H9 (cell line): ENCODE measurements around the gene CXCL8. TPM values are rescaled to one million over a fixed set of nuclear protein-coding genes. Genes with fewer than 3 reads are reported as not detected.

Experiments
- DNase-seq: peaks from one replicate; pipeline ENCODE4 v3.0.0-alpha.2; 2017
- H2AFZ ChIP-seq: one replicate; pipeline ENCODE4 v1.6.1; 2013; ENCODE audit warnings: mild to moderate bottlenecking, low read length, control low read depth, moderate library complexity
- H2AK5ac ChIP-seq: 2 replicates; pipeline ENCODE4 v1.6.1; 2013; ENCODE audit warnings: low read length, control low read depth, mixed read lengths; ENCODE audit not compliant: insufficient read length
- H2BK120ac ChIP-seq: one replicate; pipeline ENCODE4 v1.6.1; 2013; ENCODE audit warnings: low read depth, mild to moderate bottlenecking, low read length, control low read depth, inconsistent platforms; ENCODE audit not compliant: poor library complexity, severe bottlenecking
- H2BK12ac ChIP-seq: 2 replicates; pipeline ENCODE4 v1.6.1; 2013; ENCODE audit warnings: low read length, control low read depth, mixed read lengths, low read depth; ENCODE audit not compliant: insufficient read length
- H2BK15ac ChIP-seq: 2 replicates; pipeline ENCODE4 v1.6.1; 2013; ENCODE audit warnings: low read depth, low read length, control low read depth
- H2BK20ac ChIP-seq: one replicate; pipeline ENCODE4 v1.6.1; 2013; ENCODE audit warnings: low read depth, mild to moderate bottlenecking, low read length, control low read depth, inconsistent platforms; ENCODE audit not compliant: poor library complexity, severe bottlenecking
- H2BK5ac ChIP-seq: 2 replicates; pipeline ENCODE4 v1.6.1; 2013; ENCODE audit warnings: low read length, control low read depth, mixed read lengths; ENCODE audit not compliant: insufficient read length
- H3K14ac ChIP-seq: 2 replicates; pipeline ENCODE4 v1.6.1; 2013; ENCODE audit warnings: low read length, control low read depth; ENCODE audit not compliant: insufficient read depth
- H3K18ac ChIP-seq: 2 replicates; pipeline ENCODE4 v1.6.1; 2013; ENCODE audit warnings: low read depth, mild to moderate bottlenecking, mixed read lengths, low read length, control low read depth; ENCODE audit not compliant: insufficient read length
- H3K23ac ChIP-seq: 2 replicates; pipeline ENCODE4 v1.6.1; 2013; ENCODE audit warnings: low read length, control low read depth, mixed read lengths, low read depth; ENCODE audit not compliant: insufficient read length
- H3K23me2 ChIP-seq: 2 replicates; pipeline ENCODE4 v1.6.1; 2013; ENCODE audit warnings: low read depth, mild to moderate bottlenecking, mixed read lengths, low read length, control low read depth; ENCODE audit not compliant: insufficient read length, poor library complexity, severe bottlenecking
- H3K27ac ChIP-seq: 2 replicates; pipeline ENCODE4 v1.5.1; 2013; ENCODE audit warnings: low read length, control low read depth, mixed read lengths, low read depth; ENCODE audit not compliant: insufficient read length
- H3K27me3 ChIP-seq: 2 replicates; pipeline ENCODE4 v1.6.1; 2013; ENCODE audit warnings: low read length, control low read depth, inconsistent platforms; ENCODE audit not compliant: insufficient read depth
- H3K4ac ChIP-seq: 2 replicates; pipeline ENCODE4 v1.6.1; 2013; ENCODE audit warnings: low read depth, mild to moderate bottlenecking, control low read depth, inconsistent platforms, low read length, moderate library complexity
- H3K4me1 ChIP-seq: 2 replicates; pipeline ENCODE4 v1.6.1; 2013; ENCODE audit warnings: low read length, control low read depth, inconsistent platforms; ENCODE audit not compliant: insufficient read depth
- H3K4me2 ChIP-seq: 2 replicates; pipeline ENCODE4 v1.6.1; 2013; ENCODE audit warnings: low read length, control low read depth, mixed read lengths; ENCODE audit not compliant: insufficient read length, insufficient read depth
- H3K56ac ChIP-seq: 2 replicates; pipeline ENCODE4 v1.6.1; 2013; ENCODE audit warnings: low read depth, mild to moderate bottlenecking, mixed read lengths, low read length, control low read depth; ENCODE audit not compliant: insufficient read length
- H3K79me1 ChIP-seq: 2 replicates; pipeline ENCODE4 v1.6.1; 2013; ENCODE audit warnings: low read depth, mild to moderate bottlenecking, moderate library complexity, low read length, control low read depth, inconsistent platforms; ENCODE audit not compliant: insufficient read depth, poor library complexity, severe bottlenecking
- H3K79me2 ChIP-seq: 2 replicates; pipeline ENCODE4 v1.6.1; 2013; ENCODE audit warnings: low read length, control low read depth, inconsistent platforms; ENCODE audit not compliant: insufficient read depth
- H3K9ac ChIP-seq: 2 replicates; pipeline ENCODE4 v1.6.1; 2013; ENCODE audit warnings: low read length, control low read depth, mixed read lengths; ENCODE audit not compliant: insufficient read length; ENCODE audit errors: extremely low read depth
- H3K9me3 ChIP-seq: one replicate; pipeline ENCODE4 v1.6.1; 2013; ENCODE audit warnings: low read depth, low read length, inconsistent platforms; ENCODE audit not compliant: control insufficient read depth
- H3T11ph ChIP-seq: one replicate; pipeline ENCODE4 v1.6.1; 2013; ENCODE audit warnings: mild to moderate bottlenecking, low read length, control low read depth, inconsistent platforms
- H4K20me1 ChIP-seq: one replicate; pipeline ENCODE4 v1.6.1; 2013; ENCODE audit not compliant: control insufficient read depth, insufficient read length, insufficient read depth
- H4K5ac ChIP-seq: 2 replicates; pipeline ENCODE4 v1.6.1; 2013; ENCODE audit warnings: low read depth, mild to moderate bottlenecking, mixed read lengths, low read length, control low read depth; ENCODE audit not compliant: insufficient read length
- H4K8ac ChIP-seq: replicated peaks from 2 replicates; pipeline ENCODE4 v1.6.1; 2013; ENCODE audit warnings: low read length, control low read depth, mixed read lengths, low read depth; ENCODE audit not compliant: insufficient read length
- H4K91ac ChIP-seq: 2 replicates; pipeline ENCODE4 v1.6.1; 2013; ENCODE audit warnings: low read depth, mild to moderate bottlenecking, moderate library complexity, mixed read lengths, low read length, control low read depth; ENCODE audit not compliant: insufficient read length
- H3K27ac Mint-ChIP-seq, 3 experiments: 2 replicates in 2 of 3; 3 replicates in 1 of 3; pipeline ENCODE4 v1.8.0; 2020 to 2021; ENCODE audit warnings: mixed read lengths in 3 of 3, mild to moderate bottlenecking in 1 of 3, moderate library complexity in 1 of 3
- H3K27me3 Mint-ChIP-seq: 2 replicates; pipeline ENCODE4 v1.8.0; 2021; ENCODE audit warnings: low read depth, mild to moderate bottlenecking, moderate library complexity, mixed read lengths
- H3K36me3 Mint-ChIP-seq, 3 experiments: 2 replicates in 2 of 3; 3 replicates in 1 of 3; pipeline ENCODE4 v1.8.0; 2020 to 2021; ENCODE audit warnings: low read depth in 3 of 3, mixed read lengths in 3 of 3; ENCODE audit not compliant: insufficient read depth in 1 of 3
- H3K4me1 Mint-ChIP-seq, 2 experiments: 2 replicates each; pipeline ENCODE4 v1.8.0; 2020; ENCODE audit warnings: mixed read lengths in 2 of 2
- H3K4me3 Mint-ChIP-seq, 2 experiments: 2 replicates in 1 of 2; 3 replicates in 1 of 2; pipeline ENCODE4 v1.8.0; 2020 to 2021; ENCODE audit warnings: mild to moderate bottlenecking in 2 of 2, mixed read lengths in 2 of 2, moderate library complexity in 1 of 2
- H3K9me3 Mint-ChIP-seq, 2 experiments: 2 replicates in 1 of 2; 3 replicates in 1 of 2; pipeline ENCODE4 v1.8.0; 2020; ENCODE audit warnings: mild to moderate bottlenecking in 2 of 2, mixed read lengths in 2 of 2, moderate library complexity in 1 of 2
- WGBS: extraction: QIAGEN DNeasy Blood & Tissue Kit; methylation state at CpG from one replicate; pipeline ENCODE4 v1.1.7; 2013; ENCODE audit warnings: missing lambda C conversion rate, low lambda C conversion rate, mixed read lengths; ENCODE audit not compliant: insufficient read length; ENCODE audit errors: extremely low coverage; 5-methylcytosine and 5-hydroxymethylcytosine counted together
- total RNA-seq: library from RNA; stranded (reverse); gene quantifications from 2 replicates; pipeline ENCODE4 v1.2.1, GENCODE V29; 2021
- TF ChIP-seq, protein P1 (sequence below): fragments of 200-600 bp; sonication (generic); conservative IDR thresholded peaks from 3 replicates; pipeline ENCODE4 v1.8.0; 2021; ENCODE audit warnings: antibody characterized with exemption, mild to moderate bottlenecking

Gene CXCL8
- total RNA-seq, 1 experiment from 2014 or later, result not detected

DNA sequence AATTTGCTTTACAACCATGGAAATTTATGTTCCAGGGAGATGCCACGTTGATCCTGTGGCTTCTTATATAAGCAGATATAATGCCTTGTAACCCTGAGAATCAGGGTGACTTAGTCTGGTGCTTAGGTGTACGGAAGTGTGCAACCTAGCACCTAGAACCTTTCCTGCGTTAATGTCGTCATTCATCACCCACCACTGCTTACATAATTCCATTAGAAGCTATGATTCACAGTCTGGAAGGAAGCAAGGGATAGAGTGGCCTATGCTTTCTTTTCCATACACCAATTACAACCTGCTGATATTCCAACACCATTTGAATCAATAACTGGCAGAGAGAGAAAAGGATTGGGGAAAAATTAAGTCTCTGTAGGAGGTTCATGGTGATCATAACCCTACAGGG is 17.3 kb upstream of the CXCL8 start:
- Mint-ChIP-seq H3K4me3 (no peak overlapping the region), H3K27me3 (no peaks in the 10 kb centered on the region), H3K27ac (no peak overlapping the region), H3K9me3 (no peaks in the 10 kb centered on the region), H3K4me1 (peaks cover 0 to 4% of the 10 kb centered on the region in 2 experiments; a peak in 2 of 4 replicates), H3K36me3 (no peaks in the 10 kb centered on the region)
- no peak overlapping the region for H3K18ac ChIP-seq
- H4K8ac ChIP-seq, result no peak overlapping the region
- no peak overlapping the region for H2BK120ac ChIP-seq
- H3K56ac ChIP-seq, result no peak overlapping the region
- peak overlapping the region; percentile 60 for H2AK5ac ChIP-seq
- no peak overlapping the region for H2BK15ac ChIP-seq
- no peaks in the 10 kb centered on the region; the same call in 1 of the 2 replicates for H3K4me1 ChIP-seq
- no peaks in the 10 kb centered on the region for H3K23me2 ChIP-seq
- no peak overlapping the region for H3K27ac ChIP-seq
- no peak overlapping the region for H2BK12ac ChIP-seq
- H3K79me2 ChIP-seq, result no peaks in the 10 kb centered on the region
- TF ChIP-seq, protein P1, sequence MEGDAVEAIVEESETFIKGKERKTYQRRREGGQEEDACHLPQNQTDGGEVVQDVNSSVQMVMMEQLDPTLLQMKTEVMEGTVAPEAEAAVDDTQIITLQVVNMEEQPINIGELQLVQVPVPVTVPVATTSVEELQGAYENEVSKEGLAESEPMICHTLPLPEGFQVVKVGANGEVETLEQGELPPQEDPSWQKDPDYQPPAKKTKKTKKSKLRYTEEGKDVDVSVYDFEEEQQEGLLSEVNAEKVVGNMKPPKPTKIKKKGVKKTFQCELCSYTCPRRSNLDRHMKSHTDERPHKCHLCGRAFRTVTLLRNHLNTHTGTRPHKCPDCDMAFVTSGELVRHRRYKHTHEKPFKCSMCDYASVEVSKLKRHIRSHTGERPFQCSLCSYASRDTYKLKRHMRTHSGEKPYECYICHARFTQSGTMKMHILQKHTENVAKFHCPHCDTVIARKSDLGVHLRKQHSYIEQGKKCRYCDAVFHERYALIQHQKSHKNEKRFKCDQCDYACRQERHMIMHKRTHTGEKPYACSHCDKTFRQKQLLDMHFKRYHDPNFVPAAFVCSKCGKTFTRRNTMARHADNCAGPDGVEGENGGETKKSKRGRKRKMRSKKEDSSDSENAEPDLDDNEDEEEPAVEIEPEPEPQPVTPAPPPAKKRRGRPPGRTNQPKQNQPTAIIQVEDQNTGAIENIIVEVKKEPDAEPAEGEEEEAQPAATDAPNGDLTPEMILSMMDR, result no peak
- H2AFZ ChIP-seq, result no peak overlapping the region
- no peaks in the 10 kb centered on the region for H3K79me1 ChIP-seq
- no peak overlapping the region for H2BK20ac ChIP-seq
- no CpG with 5 or more reads among the region's 4 CpGs for WGBS
- no peak overlapping the region for H3K4ac ChIP-seq
- H3K9me3 ChIP-seq, result no peaks in the 10 kb centered on the region
- no peak overlapping the region for H4K5ac ChIP-seq
- no peaks in the 10 kb centered on the region for H4K20me1 ChIP-seq
- no peak overlapping the region for H3K14ac ChIP-seq
- no peak overlapping the region for H4K91ac ChIP-seq
- H3T11ph ChIP-seq, result no peak overlapping the region
- no peak overlapping the region for H3K4me2 ChIP-seq
- H2BK5ac ChIP-seq, result no peak overlapping the region
- H3K23ac ChIP-seq, result no peak overlapping the region
- DNase-seq, result no peak
- H3K27me3 ChIP-seq, result no peaks in the 10 kb centered on the region
- H3K9ac ChIP-seq, result no peak overlapping the region
